ENCODE measurements around the gene ATG7.

DNA sequence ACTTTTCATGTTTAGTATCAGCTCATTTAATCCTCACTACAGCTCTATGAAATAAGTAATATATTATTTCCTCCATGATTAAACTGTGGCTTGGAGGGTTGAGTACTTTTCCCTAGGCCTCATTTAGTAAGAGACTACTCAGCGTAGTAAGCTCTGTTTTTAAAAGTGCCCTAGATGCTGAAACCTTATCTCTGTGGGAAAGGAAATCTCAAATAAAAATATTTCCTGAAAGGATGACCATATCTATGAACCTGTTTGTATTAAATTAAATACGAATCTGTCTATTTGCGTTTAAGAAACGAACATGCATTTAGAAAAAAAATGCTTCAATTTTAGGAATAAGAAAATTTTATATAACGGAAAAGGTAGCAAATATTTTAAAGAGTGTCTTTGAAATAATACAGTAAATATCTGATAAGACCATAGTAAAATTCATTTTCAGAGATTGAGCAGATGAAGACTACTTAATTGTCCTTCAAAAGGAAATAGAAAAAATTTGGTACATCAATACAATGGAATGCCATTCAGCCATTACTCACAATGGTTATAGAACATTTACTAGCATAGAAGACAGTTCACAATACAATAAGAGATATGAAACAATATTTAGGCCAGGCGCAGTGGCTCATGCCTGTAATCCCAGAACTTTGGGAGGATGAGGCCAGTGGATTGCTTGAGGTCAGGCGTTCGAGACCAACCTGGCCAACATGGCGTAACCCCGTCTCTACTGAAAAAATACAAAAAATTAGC is 56.2 kb downstream of the ATG7 start:
- no peak for TF ChIP-seq POLR2A (IDR thresholded peaks at IDR 0.05)
- TF ChIP-seq, protein P1, sequence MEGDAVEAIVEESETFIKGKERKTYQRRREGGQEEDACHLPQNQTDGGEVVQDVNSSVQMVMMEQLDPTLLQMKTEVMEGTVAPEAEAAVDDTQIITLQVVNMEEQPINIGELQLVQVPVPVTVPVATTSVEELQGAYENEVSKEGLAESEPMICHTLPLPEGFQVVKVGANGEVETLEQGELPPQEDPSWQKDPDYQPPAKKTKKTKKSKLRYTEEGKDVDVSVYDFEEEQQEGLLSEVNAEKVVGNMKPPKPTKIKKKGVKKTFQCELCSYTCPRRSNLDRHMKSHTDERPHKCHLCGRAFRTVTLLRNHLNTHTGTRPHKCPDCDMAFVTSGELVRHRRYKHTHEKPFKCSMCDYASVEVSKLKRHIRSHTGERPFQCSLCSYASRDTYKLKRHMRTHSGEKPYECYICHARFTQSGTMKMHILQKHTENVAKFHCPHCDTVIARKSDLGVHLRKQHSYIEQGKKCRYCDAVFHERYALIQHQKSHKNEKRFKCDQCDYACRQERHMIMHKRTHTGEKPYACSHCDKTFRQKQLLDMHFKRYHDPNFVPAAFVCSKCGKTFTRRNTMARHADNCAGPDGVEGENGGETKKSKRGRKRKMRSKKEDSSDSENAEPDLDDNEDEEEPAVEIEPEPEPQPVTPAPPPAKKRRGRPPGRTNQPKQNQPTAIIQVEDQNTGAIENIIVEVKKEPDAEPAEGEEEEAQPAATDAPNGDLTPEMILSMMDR (IDR thresholded peaks at IDR 0.05) = no peak

Measured in uterus (tissue), 2 donors.